Activated CD4-positive, alpha-beta T cell treated with anti-CD3 and anti-CD28 coated beads for 36 hours (primary cell): Measurements from ENCODE around the gene TCERG1L. TPM values are rescaled to one million over a fixed set of nuclear protein-coding genes. Genes with fewer than 3 reads are reported as not detected.

Source experiments
- ATAC-seq: fragments of 200-7000 bp; cut with Tn5 transposase; one replicate; pipeline ENCODE4 v1.10.0; 2021; ENCODE audit warnings: mild to moderate bottlenecking, moderate library complexity
- CTCF ChIA-PET: fragments of 350-600 bp; sonication (Branson Sonifier 250); formaldehyde crosslinking; loops from one replicate; lab custom pipeline; 2021; ENCODE audit warnings: antibody characterized with exemption; lab: Charles Lee
- POLR2A ChIA-PET: fragments of 350-600 bp; sonication (Branson Sonifier 250); formaldehyde crosslinking; loops from one replicate; lab custom pipeline; 2021; ENCODE audit warnings: antibody characterized with exemption, inconsistent platforms; lab: Charles Lee
- DNase-seq: peaks from one replicate; pipeline ENCODE4 v3.0.0-alpha.2; 2020
- H3K27ac Mint-ChIP-seq: one replicate; pipeline ENCODE4 v1.8.0; 2021; ENCODE audit warnings: mixed read lengths
- H3K27me3 Mint-ChIP-seq: one replicate; pipeline ENCODE4 v1.8.0; 2021; ENCODE audit warnings: mixed read lengths
- H3K36me3 Mint-ChIP-seq: one replicate; pipeline ENCODE4 v1.8.0; 2021; ENCODE audit warnings: low read depth, mixed read lengths
- H3K4me1 Mint-ChIP-seq: one replicate; pipeline ENCODE4 v1.8.0; 2021; ENCODE audit warnings: mixed read lengths
- H3K4me3 Mint-ChIP-seq: one replicate; pipeline ENCODE4 v1.8.0; 2021; ENCODE audit warnings: mild to moderate bottlenecking, moderate library complexity, mixed read lengths
- H3K9me3 Mint-ChIP-seq: one replicate; pipeline ENCODE4 v1.8.0; 2021; ENCODE audit warnings: low read depth, mixed read lengths
- intact Hi-C, 2 experiments: fragments of 100-400 bp; cut with DNase I in 1 of 2; cut with micrococcal nuclease in 1 of 2; formaldehyde crosslinking; loops; one replicate each; pipeline versions ENCODE4 v1.14.2 to v1.15.1; 2022 to 2024; cut with DNase I, micrococcal nuclease
- total RNA-seq, 2 experiments: library from RNA; stranded (reverse); gene quantifications; one replicate each; pipeline ENCODE4 v1.2.3, GENCODE V29; 2021

Gene TCERG1L
- total RNA-seq, 2 experiments from 2014 or later = 0.05 to 0.21 TPM

DNA sequence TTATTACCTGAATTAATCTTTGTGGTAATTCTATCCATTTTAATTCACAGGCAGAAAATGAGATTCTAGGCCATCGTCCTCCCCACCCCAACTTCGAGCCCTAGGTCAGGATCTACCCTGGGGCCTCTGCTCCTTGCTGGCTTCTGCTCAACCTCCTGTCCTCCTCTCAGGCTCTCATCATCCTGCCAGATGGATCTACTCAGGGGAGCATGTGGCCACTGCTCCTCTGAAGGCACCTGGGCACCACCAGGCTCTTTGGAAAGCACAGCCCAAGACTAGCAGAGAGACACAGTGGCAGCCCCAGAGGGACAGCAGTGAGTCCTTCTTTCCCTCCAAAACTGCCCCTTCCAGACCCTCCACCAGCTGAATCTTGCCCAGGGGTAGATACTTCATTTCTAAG lies 248.2 kb downstream of the TCERG1L start:
- Mint-ChIP-seq H3K27me3 (no peaks in the 10 kb centered on the region), H3K27ac (no peak overlapping the region), H3K4me1 (no peaks in the 10 kb centered on the region), H3K36me3 (no peaks in the 10 kb centered on the region), H3K9me3 (no peaks in the 10 kb centered on the region), H3K4me3 (no peak overlapping the region)
- intact Hi-C loops = no loop called here
- ChIA-PET CTCF (no interaction called here), POLR2A (no interaction called here)
- no peak for DNase-seq
- no peak for ATAC-seq

- ChIA-PET POLR2A (no interaction called here), CTCF (no interaction called here)
- ATAC-seq (no peak), DNase-seq (no peak)
- no peak overlapping the region for H3K4me3 Mint-ChIP-seq
- intact Hi-C loops = no loop called here
- H3K36me3 Mint-ChIP-seq = no peaks in the 10 kb centered on the region
- H3K27ac Mint-ChIP-seq = no peak overlapping the region
- H3K27me3 Mint-ChIP-seq = no peaks in the 10 kb centered on the region
- H3K9me3 Mint-ChIP-seq = no peaks in the 10 kb centered on the region
- H3K4me1 Mint-ChIP-seq = no peaks in the 10 kb centered on the region
Observed at GRCh38 chr10:131062621-131063260, 248.8 kb downstream of the TCERG1L start.

DNA sequence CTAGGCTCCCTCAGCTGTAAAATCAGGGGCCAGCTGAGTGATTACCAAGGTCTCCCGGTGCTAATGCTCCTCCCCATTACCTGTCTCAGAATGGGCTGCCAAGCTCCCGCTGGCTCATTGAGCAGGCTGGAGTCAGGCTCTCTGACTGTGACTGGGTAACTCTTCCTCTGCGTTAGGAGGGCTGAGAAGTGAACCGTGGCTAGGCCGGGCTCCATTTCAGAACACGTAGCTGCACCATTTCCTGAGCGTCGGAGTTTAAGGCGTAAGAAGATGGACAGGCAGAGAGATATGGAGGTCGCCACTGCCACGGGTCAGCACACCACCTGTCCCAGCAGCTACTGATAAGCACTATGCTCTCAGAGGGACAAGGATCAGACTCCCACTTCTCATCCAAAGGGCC lies 250.3 kb downstream of the TCERG1L start:
- intact Hi-C loops = no loop called here
- H3K4me1 Mint-ChIP-seq = no peaks in the 10 kb centered on the region
- ChIA-PET POLR2A (no interaction called here), CTCF (no interaction called here)
- H3K27me3 Mint-ChIP-seq = no peaks in the 10 kb centered on the region
- H3K36me3 Mint-ChIP-seq = no peaks in the 10 kb centered on the region
- no peaks in the 10 kb centered on the region for H3K9me3 Mint-ChIP-seq
- no peak overlapping the region for H3K27ac Mint-ChIP-seq
- H3K4me3 Mint-ChIP-seq = no peak overlapping the region
- ATAC-seq (no peak), DNase-seq (no peak)

- H3K36me3 Mint-ChIP-seq = no peaks in the 10 kb centered on the region
- H3K9me3 Mint-ChIP-seq = no peaks in the 10 kb centered on the region
- no peak for ATAC-seq
- intact Hi-C loops = no loop called here
- H3K4me1 Mint-ChIP-seq = no peaks in the 10 kb centered on the region
- POLR2A ChIA-PET = no interaction called here
- no peaks in the 10 kb centered on the region for H3K27me3 Mint-ChIP-seq
- no peak overlapping the region for H3K27ac Mint-ChIP-seq
- no peak for DNase-seq
- H3K4me3 Mint-ChIP-seq = no peak overlapping the region
- CTCF ChIA-PET = no interaction called here
Observed at GRCh38 chr10:131059881-131060280, 251.6 kb downstream of the TCERG1L start.

GRCh38 chr10:131058799-131059198 lies 252.7 kb downstream of the TCERG1L start:
- no peak overlapping the region for H3K4me3 Mint-ChIP-seq

GRCh38 chr10:131056781-131057180 lies 254.7 kb downstream of the TCERG1L start:
- H3K36me3 Mint-ChIP-seq = no peaks in the 10 kb centered on the region
- ChIA-PET CTCF (no interaction called here), POLR2A (no interaction called here)
- H3K9me3 Mint-ChIP-seq = no peaks in the 10 kb centered on the region
- intact Hi-C loops = no loop called here
- no peak overlapping the region for H3K27ac Mint-ChIP-seq
- H3K27me3 Mint-ChIP-seq = no peaks in the 10 kb centered on the region
- ATAC-seq = no peak
- no peak for DNase-seq
- no peak overlapping the region for H3K4me3 Mint-ChIP-seq
- H3K4me1 Mint-ChIP-seq = no peaks in the 10 kb centered on the region

More at GRCh38 chr10:131058799-131059198, 252.7 kb downstream of the TCERG1L start:
- intact Hi-C loops = no loop called here
- Mint-ChIP-seq H3K9me3 (no peaks in the 10 kb centered on the region), H3K4me1 (no peaks in the 10 kb centered on the region), H3K36me3 (no peaks in the 10 kb centered on the region), H3K27me3 (no peaks in the 10 kb centered on the region), H3K27ac (no peak overlapping the region)
- POLR2A ChIA-PET = no interaction called here
- no peak for ATAC-seq
- DNase-seq = no peak
- CTCF ChIA-PET = no interaction called here

- Mint-ChIP-seq H3K36me3 (no peaks in the 10 kb centered on the region), H3K27ac (no peak overlapping the region), H3K27me3 (no peaks in the 10 kb centered on the region), H3K4me1 (no peaks in the 10 kb centered on the region), H3K9me3 (no peaks in the 10 kb centered on the region), H3K4me3 (no peak overlapping the region)
- intact Hi-C loops = no loop called here
- ChIA-PET CTCF (no interaction called here), POLR2A (no interaction called here)
- ATAC-seq (no peak), DNase-seq (no peak)
Observed at GRCh38 chr10:131056091-131056579, 255.4 kb downstream of the TCERG1L start.

- Mint-ChIP-seq H3K9me3 (peaks cover 2% of the 10 kb centered on the region), H3K4me3 (no peak overlapping the region), H3K27ac (no peak overlapping the region), H3K36me3 (no peaks in the 10 kb centered on the region), H3K27me3 (peaks cover 1% of the 10 kb centered on the region), H3K4me1 (no peaks in the 10 kb centered on the region)
- CTCF ChIA-PET = no interaction called here
- POLR2A ChIA-PET = no interaction called here
- intact Hi-C loops = no loop called here
- DNase-seq = no peak
- ATAC-seq = no peak
Observed at GRCh38 chr10:131055437-131055836, 256.1 kb downstream of the TCERG1L start.

GRCh38 chr10:131053192-131053591 lies 258.3 kb downstream of the TCERG1L start:
- H3K36me3 Mint-ChIP-seq = no peaks in the 10 kb centered on the region
- ATAC-seq = no peak
- peaks cover 2% of the 10 kb centered on the region for H3K9me3 Mint-ChIP-seq
- ChIA-PET POLR2A (no interaction called here), CTCF (no interaction called here)
- DNase-seq = no peak
- intact Hi-C loops = no loop called here
- no peak overlapping the region for H3K27ac Mint-ChIP-seq
- H3K4me3 Mint-ChIP-seq = no peak overlapping the region
- no peaks in the 10 kb centered on the region for H3K4me1 Mint-ChIP-seq
- peaks cover 3% of the 10 kb centered on the region for H3K27me3 Mint-ChIP-seq

DNA sequence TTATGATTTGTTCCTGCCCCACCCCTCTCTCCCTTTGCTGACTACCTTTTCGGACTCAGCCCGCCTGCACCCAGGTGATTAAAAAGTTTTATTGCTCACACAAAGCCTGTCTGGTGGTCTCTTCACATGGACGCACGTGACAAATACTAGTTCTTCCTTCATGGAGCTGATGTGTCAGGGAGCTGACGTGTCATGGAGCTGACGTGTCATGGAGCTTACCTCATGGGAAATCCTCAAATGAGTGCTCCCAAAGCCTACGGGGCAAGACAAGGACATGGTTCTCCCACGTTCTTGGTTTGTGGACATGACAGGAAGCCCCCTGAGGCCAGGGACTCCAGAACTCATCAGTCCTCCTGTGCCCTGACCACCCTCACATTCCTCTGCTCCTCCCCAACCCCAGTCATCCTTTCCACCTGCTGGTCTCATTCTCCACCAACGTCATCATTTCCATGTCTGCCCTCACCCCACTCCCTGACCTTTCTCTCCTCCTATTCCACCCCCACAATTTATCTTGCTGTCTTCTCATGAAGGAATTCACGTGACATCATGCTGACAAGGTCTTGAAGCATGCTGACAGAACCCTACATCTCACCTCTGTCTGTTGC lies 261.3 kb downstream of the TCERG1L start:
- peaks cover 2% of the 10 kb centered on the region for H3K9me3 Mint-ChIP-seq
- no peak overlapping the region for H3K27ac Mint-ChIP-seq
- DNase-seq (no peak), ATAC-seq (no peak)
- H3K27me3 Mint-ChIP-seq = peaks cover 3% of the 10 kb centered on the region
- ChIA-PET POLR2A (no interaction called here), CTCF (no interaction called here)
- H3K4me1 Mint-ChIP-seq = no peaks in the 10 kb centered on the region
- no peak overlapping the region for H3K4me3 Mint-ChIP-seq
- H3K36me3 Mint-ChIP-seq = no peaks in the 10 kb centered on the region
- intact Hi-C loops = no loop called here

DNA sequence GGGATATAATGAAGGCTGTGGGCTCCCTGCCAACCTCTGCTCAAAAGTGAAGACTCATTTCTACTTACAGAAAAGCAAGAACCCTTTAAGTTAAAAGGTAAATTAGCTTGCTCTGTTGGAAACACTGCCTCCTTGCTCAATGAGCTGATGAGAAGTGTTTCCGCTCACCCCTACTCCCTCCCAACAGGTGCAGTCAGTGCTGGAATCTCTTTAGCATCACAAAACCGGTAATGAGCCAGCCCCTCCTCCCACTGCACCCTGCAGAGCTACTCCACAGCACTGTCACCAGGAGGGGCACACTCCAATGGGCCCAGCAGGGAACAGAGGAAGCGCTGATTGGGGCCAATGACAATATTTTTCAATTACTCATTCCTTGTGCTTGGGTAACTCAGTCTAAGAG lies 262.5 kb downstream of the TCERG1L start:
- ChIA-PET POLR2A (no interaction called here), CTCF (no interaction called here)
- Mint-ChIP-seq H3K36me3 (no peaks in the 10 kb centered on the region), H3K4me1 (no peaks in the 10 kb centered on the region), H3K27ac (no peak overlapping the region), H3K27me3 (peaks cover 3% of the 10 kb centered on the region), H3K4me3 (no peak overlapping the region), H3K9me3 (peaks cover 2% of the 10 kb centered on the region)
- intact Hi-C loops = no loop called here
- ATAC-seq (no peak), DNase-seq (no peak)

DNA sequence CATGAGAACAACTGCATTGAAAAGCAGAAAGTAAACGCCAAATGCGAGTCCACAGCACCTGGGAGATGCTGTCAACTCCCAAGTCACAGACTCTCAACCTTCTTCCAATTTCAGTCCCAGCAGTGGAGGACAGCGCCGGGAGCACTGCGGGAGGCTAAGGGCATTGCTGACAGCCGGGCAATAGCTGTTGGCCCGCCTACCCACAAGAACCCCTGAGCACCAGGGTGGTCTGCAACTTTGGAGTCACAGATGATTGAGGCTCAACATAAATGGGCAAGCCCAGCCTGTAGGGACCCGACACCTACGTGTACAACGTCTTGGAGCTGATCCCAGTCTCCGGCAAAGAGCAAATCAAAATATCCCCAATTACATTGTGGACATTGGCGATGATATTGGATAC lies 262.9 kb downstream of the TCERG1L start:
- peaks cover 3% of the 10 kb centered on the region for H3K27me3 Mint-ChIP-seq
- ChIA-PET POLR2A (no interaction called here), CTCF (no interaction called here)
- no peak for ATAC-seq
- no peak overlapping the region for H3K4me3 Mint-ChIP-seq
- intact Hi-C loops = no loop called here
- no peaks in the 10 kb centered on the region for H3K36me3 Mint-ChIP-seq
- no peaks in the 10 kb centered on the region for H3K4me1 Mint-ChIP-seq
- no peak overlapping the region for H3K27ac Mint-ChIP-seq
- peaks cover 2% of the 10 kb centered on the region for H3K9me3 Mint-ChIP-seq
- no peak for DNase-seq
